HG03378 (cell line): ENCODE results near the gene SLC7A4.
A peak's percentile ranks its signal among the peaks of the same experiment; 100 is the strongest.

Experiments
- ATAC-seq: cut with Tn5 transposase; IDR thresholded peaks from one replicate; pipeline ENCODE4 v1.9.1; 2021; ENCODE audit warnings: mild to moderate bottlenecking, moderate library complexity; ENCODE audit not compliant: unreplicated experiment

SLC7A4 gene

GRCh38 chr22:20989323-20990138, 42.8 kb downstream of the SLC7A4 start:
- no peak for ATAC-seq

- no peak for ATAC-seq
Observed at GRCh38 chr22:20988573-20989322, 43.6 kb downstream of the SLC7A4 start.

- ATAC-seq, result no peak
Observed at GRCh38 chr22:20987375-20987774, 45.0 kb downstream of the SLC7A4 start.

- no peak for ATAC-seq
Observed at GRCh38 chr22:20986365-20986764, 46.0 kb downstream of the SLC7A4 start.

- ATAC-seq, result no peak
Observed at GRCh38 chr22:20985720-20986119, 46.6 kb downstream of the SLC7A4 start.

- no peak for ATAC-seq
Observed at GRCh38 chr22:20983081-20983771, 49.1 kb downstream of the SLC7A4 start.

GRCh38 chr22:20982563-20982882, 49.8 kb downstream of the SLC7A4 start:
- ATAC-seq, result no peak

GRCh38 chr22:20981787-20982562, 50.4 kb downstream of the SLC7A4 start, which contains the start of gene LZTR1:
TSS of gene LZTR1 (plus strand) at chr22:20982297. CDS start at chr22:20982372, 75 bp downstream.
- peak; percentile 61 for ATAC-seq

GRCh38 chr22:20980938-20981722, 51.2 kb downstream of the SLC7A4 start:
- ATAC-seq, result peak; percentile 3

- ATAC-seq, result no peak
Observed at GRCh38 chr22:20980523-20980922, 51.8 kb downstream of the SLC7A4 start.

GRCh38 chr22:20979940-20980453, 52.4 kb downstream of the SLC7A4 start:
- ATAC-seq, result no peak

- ATAC-seq, result no peak
Observed at GRCh38 chr22:20979243-20979809, 53.0 kb downstream of the SLC7A4 start.
